Gastrocnemius medialis (tissue), 4 donors: Measurements from ENCODE around the gene LY86.

Experiments used
- CTCF ChIP-seq, 5 experiments: fragments of 450-650 bp in 3 of 5; fragments of 200-600 bp in 2 of 5; sonication (generic) in 2 of 5; IDR thresholded peaks in 4 of 5; conservative IDR thresholded peaks in 1 of 5; 1 replicate in 4 of 5; 2 replicates in 1 of 5; pipeline ENCODE4 v1.5.1; 2016 to 2019; ENCODE audit warnings: antibody characterized with exemption in 5 of 5, mild to moderate bottlenecking in 3 of 5, moderate library complexity in 3 of 5
- POLR2A ChIP-seq, 2 donors: fragments of 450-650 bp; IDR thresholded peaks; one replicate each; pipeline ENCODE4 v1.6.1; 2017; ENCODE audit warnings: antibody characterized with exemption in 2 of 2, mild to moderate bottlenecking in 2 of 2, moderate library complexity in 2 of 2

GRCh38 chr6:6596529-6597328 lies 8.2 kb downstream of the LY86 start:
- TF ChIP-seq CTCF (IDR thresholded peaks at IDR 0.05 in 4 of 5, conservative IDR thresholded peaks at IDR 0.05 in 1 of 5) (no peak), POLR2A (IDR thresholded peaks at IDR 0.05) (no peak)
